SK-N-MC (cell line): Measurements from ENCODE around the gene NFE2.
A peak's percentile ranks its signal among the peaks of the same experiment; 100 is the strongest.
"Not testable (repeated sequence)": the region's sequence is repeated elsewhere in the genome, so short reads cannot be mapped to it uniquely, and the experiment has no call there.

Experiments used
- DNase-seq: peaks from one replicate; pipeline ENCODE4 v3.0.0-alpha.2; 2011; ENCODE audit warnings: low read depth, low spot score
- H3K27ac ChIP-seq: fragments of 200-600 bp; sonication (generic); 2 replicates; pipeline ENCODE4 v1.5.1; 2016; ENCODE audit warnings: mixed run types
- H3K36me3 ChIP-seq: fragments of 200-600 bp; sonication (generic); 2 replicates; pipeline ENCODE4 v1.6.1; 2017; ENCODE audit warnings: antibody characterized with exemption, low read length, mixed read lengths; ENCODE audit not compliant: insufficient read depth
- H3K4me3 ChIP-seq: fragments of 200-600 bp; sonication (generic); 2 replicates; pipeline ENCODE4 v1.5.1; 2016
- H3K9ac ChIP-seq: fragments of 200-600 bp; sonication (generic); 2 replicates; pipeline ENCODE4 v1.8.0; 2017; ENCODE audit warnings: mixed run types, mixed read lengths; ENCODE audit not compliant: insufficient read length
- H3K9me3 ChIP-seq: fragments of 200-600 bp; sonication (generic); 2 replicates; pipeline ENCODE4 v1.6.1; 2017; ENCODE audit warnings: low read depth, mild to moderate bottlenecking, antibody characterized with exemption, low read length, moderate library complexity, mixed read lengths
- EZH2 ChIP-seq: fragments of 200-600 bp; sonication (generic); IDR thresholded peaks from one replicate; pipeline ENCODE4 v1.6.1; 2017; ENCODE audit warnings: antibody characterized with exemption
- FOXP2 ChIP-seq: optimal IDR thresholded peaks from 2 replicates; pipeline ENCODE3; 2011; ENCODE audit warnings: mild to moderate bottlenecking, moderate library complexity; ENCODE audit not compliant: insufficient read depth; ENCODE audit errors: extremely low read length, control extremely low read depth
- POLR2AphosphoS5 ChIP-seq: IDR thresholded peaks from 2 replicates; pipeline ENCODE4 v1.6.1; 2012; ENCODE audit warnings: mild to moderate bottlenecking, low read depth, low read length, borderline replicate concordance

Gene NFE2

DNA sequence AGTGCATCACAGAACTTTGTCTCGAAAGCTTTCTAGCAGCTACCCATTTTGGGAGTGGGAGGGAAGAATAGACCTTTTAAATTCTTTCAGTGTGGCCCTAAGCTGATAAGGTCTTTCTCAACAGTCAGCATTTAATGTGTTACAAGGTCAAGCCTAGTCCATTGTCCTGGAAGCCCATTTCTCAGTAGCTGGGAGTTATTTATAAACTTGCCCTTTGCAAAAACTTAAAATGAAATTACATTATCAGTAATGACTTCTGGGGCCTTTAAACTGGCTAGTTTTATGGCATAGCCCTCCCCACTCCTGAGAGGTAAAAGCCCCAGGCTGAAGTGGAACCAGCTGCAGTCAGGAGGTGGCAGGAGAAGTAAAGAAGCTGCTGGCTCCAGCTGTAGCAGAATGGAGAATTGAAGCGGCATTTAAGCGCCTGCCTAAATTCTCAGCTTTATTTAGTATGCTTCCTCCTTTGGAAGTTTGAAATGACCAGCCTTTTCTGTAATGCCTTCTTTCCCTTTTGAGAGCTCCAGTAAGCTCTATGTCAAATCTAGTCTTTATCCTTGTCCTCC is 36.5 kb upstream of the NFE2 start:
- no peak for DNase-seq
- H3K9ac ChIP-seq, result peak overlapping the region; percentile 3
- TF ChIP-seq EZH2 (no peak), FOXP2 (no peak), POLR2AphosphoS5 (no peak)
- H3K4me3 ChIP-seq, result no peak overlapping the region
- H3K9me3 ChIP-seq, result no peaks in the 10 kb centered on the region
- peaks cover 17% of the 10 kb centered on the region for H3K36me3 ChIP-seq
- peak overlapping the region; percentile 55; the same call in 1 of the 2 replicates for H3K27ac ChIP-seq

DNA sequence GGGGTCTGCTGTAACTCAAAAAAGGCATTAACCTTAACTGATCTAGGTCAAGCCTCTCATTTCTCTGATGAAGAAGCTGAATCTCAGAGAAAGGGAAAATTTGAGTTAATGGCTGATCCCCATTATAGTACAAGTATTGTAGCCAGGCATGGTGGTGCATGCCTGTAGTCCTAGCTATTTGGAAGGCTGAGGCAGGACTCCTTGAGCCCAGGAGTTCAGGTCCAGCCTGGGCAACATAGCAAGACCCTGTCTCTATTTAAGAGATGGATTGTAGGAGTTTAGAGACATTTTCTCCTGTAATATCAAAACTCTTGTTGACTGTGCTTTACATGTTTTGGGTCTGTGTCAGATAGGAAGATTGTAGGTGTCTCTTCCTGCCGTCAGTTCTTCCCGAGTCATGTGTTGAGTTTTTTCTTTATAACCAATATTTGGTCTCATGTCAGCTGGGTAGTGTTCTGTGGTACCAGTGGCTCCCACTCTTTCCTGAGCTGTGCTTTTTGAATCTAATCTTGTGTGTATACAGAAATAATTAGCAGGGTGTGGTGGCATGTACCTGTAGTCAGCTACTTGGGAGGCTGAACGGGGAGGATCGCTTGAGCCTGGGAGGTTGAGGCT is 32.7 kb upstream of the NFE2 start:
- Histone ChIP-seq H3K9ac (no peak overlapping the region), H3K4me3 (no peak overlapping the region), H3K36me3 (no peaks in the 10 kb centered on the region), H3K9me3 (no peaks in the 10 kb centered on the region), H3K27ac (no peak overlapping the region)
- DNase-seq, result no peak
- TF ChIP-seq EZH2, result no peak
- no peak for TF ChIP-seq POLR2AphosphoS5
- TF ChIP-seq FOXP2, result no peak

DNA sequence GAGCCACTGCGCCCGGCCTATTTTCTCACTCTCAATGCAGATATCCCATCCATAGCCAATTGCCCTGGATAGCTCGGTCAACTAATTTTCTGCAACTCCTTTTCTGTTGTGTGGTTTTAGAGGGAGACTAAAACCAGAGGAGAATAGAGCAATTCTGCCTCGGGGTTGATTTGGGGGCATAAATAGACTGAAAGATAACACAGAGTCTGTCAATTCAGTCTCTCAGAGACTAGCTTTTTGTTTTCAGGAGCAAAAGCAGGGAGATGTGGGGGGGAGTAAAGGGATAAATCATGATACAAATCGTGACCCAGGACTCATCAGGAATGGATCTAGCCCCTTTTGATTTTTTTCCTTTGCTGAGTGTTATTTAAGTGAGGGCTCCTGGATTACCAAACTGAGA is 30.6 kb upstream of the NFE2 start:
- no peak for DNase-seq
- no peak overlapping the region for H3K9ac ChIP-seq
- H3K27ac ChIP-seq, result no peak overlapping the region
- no peak for TF ChIP-seq POLR2AphosphoS5
- H3K9me3 ChIP-seq, result no peaks in the 10 kb centered on the region
- H3K36me3 ChIP-seq, result no peaks in the 10 kb centered on the region
- no peak overlapping the region for H3K4me3 ChIP-seq

DNA sequence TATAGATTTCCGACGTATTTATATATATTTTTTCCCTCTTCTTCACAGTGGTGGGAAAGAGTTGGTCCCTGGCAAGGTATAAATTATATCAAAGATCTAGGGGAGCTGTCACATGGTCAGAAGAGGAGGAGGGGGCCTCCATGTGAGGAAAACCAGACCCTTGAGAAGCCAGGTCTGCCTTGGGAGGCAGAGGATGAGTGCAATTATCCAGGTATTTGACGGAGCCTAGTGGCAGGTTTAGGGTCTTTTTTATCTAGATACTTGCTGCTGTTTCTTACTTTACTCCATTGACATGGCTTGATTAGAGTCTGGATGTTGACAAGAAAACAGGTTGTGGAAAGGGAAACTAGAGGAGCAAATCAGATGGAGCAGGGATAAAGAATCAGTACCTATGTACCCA is 29.6 kb upstream of the NFE2 start:
- no peaks in the 10 kb centered on the region for H3K36me3 ChIP-seq
- no peak overlapping the region for H3K27ac ChIP-seq
- TF ChIP-seq EZH2, result no peak
- TF ChIP-seq POLR2AphosphoS5, result no peak
- no peak for TF ChIP-seq FOXP2
- H3K4me3 ChIP-seq, result no peak overlapping the region
- no peak for DNase-seq
- H3K9ac ChIP-seq, result no peak overlapping the region
- no peaks in the 10 kb centered on the region for H3K9me3 ChIP-seq

- no peak for DNase-seq
- Histone ChIP-seq H3K27ac (peak overlapping the region; percentile 26; the same call in 1 of the 2 replicates), H3K36me3 (no peaks in the 10 kb centered on the region), H3K4me3 (no peak overlapping the region), H3K9me3 (no peaks in the 10 kb centered on the region), H3K9ac (no peak overlapping the region)
- TF ChIP-seq FOXP2 (no peak), EZH2 (no peak), POLR2AphosphoS5 (no peak)
These were observed 28.9 kb upstream of the NFE2 start for GRCh38 chr12:54329759-54330158.

DNA sequence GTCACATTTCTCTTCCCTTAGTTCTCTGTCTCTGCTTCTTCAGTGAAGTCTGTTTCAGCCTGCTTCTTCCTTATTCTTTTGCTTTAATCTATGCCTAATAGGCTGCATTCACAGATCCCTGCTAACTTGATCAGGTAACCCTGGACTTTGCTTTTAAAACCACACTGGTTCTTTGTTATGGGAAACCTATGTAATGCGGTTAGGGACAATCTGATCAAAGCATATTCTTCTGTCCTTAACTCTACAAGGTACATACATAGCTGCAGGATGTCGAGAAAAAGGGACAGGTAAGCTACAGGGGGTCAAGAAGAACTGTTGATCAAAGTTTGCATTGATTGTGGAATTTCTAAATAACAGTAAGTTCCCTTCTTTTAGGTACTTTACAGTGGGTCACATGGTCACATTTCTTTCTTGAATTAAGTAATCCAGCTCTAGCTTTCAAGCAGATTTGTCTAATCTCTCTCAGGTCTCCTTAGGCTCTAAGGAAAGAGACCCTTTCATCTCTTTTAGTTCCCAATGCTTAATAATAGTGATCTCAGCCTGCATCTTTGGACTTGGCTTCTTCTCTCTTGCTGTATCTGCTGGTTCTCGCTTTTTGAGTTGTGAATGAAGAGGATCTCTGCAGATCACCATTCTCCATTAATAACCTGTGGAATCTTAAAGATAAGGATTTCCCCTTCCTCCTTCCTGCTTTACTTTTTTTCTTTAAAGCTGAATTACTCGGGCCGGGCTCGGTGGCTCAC is 28.0 kb upstream of the NFE2 start:
- no peaks in the 10 kb centered on the region for H3K9me3 ChIP-seq
- peak overlapping the region; percentile 37 for H3K9ac ChIP-seq
- H3K27ac ChIP-seq, result peak overlapping the region; percentile 23
- H3K36me3 ChIP-seq, result no peaks in the 10 kb centered on the region
- no peak for DNase-seq
- TF ChIP-seq FOXP2 (no peak), POLR2AphosphoS5 (no peak), EZH2 (no peak)
- no peak overlapping the region for H3K4me3 ChIP-seq

DNA sequence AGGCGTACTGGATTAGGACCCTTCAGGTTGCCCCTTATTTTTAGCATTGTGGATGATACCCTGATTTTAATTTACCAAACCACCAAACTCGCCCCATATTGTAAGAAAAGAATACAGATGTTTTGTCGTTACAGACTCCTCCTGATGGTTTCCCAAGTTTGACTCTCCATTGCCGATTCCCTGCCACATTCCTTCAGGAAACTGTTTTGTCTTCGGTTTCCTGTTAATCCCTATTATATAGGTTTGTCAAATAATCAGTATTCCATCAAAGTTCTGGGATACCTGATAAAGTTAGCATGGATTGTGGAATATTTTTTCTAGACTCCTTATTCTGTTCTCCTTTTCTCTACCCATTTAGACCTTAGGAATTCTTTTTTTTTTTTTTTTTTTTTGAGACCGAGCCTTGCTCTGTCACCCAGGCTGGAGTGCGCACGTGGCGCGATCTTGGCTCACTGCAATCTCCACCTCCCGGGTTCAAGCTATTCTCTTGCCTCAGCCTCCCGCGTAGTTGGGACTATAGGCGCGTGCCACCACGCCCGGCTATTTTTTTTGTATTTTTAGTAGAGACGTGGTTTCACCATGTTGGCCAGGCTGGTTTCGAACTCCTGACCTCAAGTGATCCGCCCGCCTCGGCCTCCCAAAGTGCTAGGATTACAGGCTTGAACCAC is 24.8 kb upstream of the NFE2 start:
- H3K36me3 ChIP-seq, DNase-seq, H3K9me3 ChIP-seq: not testable (repeated sequence)
- peak overlapping the region; percentile 29; the same call in 1 of the 2 replicates for H3K27ac ChIP-seq
- H3K9ac ChIP-seq, result peak overlapping the region; percentile 81
- peak overlapping the region; percentile 85 for H3K4me3 ChIP-seq

GRCh38 chr12:54324617-54325441 is 24.0 kb upstream of the NFE2 start, which contains the start of gene COPZ1:
COPZ1 (plus strand) TSS chr12:54325131; CDS start chr12:54325164, 33 bp downstream.
- Histone ChIP-seq H3K36me3 (no peaks in the 10 kb centered on the region), H3K27ac (peak within 1 kb of the TSS; percentile 78), H3K4me3 (peak within 1 kb of the TSS; percentile 85), H3K9ac (peak within 1 kb of the TSS; percentile 81), H3K9me3 (no peaks in the 10 kb centered on the region)
- TF ChIP-seq POLR2AphosphoS5, result peak; percentile 83
- no peak for TF ChIP-seq FOXP2
- no peak for TF ChIP-seq EZH2
- DNase-seq, result peak; percentile 99
